H1 (cell line): ENCODE data around the gene FGD6.
"Not testable (repeated sequence)": the region's sequence is repeated elsewhere in the genome, so short reads cannot be mapped to it uniquely, and the experiment has no call there.

ENCODE experiments used
- ATF3 ChIP-seq: IDR thresholded peaks from 2 replicates; pipeline ENCODE4 v1.6.1; 2011; ENCODE audit warnings: low read depth, mild to moderate bottlenecking, low read length; ENCODE audit not compliant: insufficient read depth
- CHD2 ChIP-seq: IDR thresholded peaks from 2 replicates; pipeline ENCODE4 v1.6.1; 2012; ENCODE audit warnings: low read length, improper control_type of control experiment
- CTCF ChIP-seq, 3 experiments: IDR thresholded peaks; 1 replicate in 2 of 3; 2 replicates in 1 of 3; pipeline versions ENCODE4 v1.5.1 to v1.6.1; 2011; ENCODE audit warnings: low read length in 3 of 3, mild to moderate bottlenecking in 3 of 3, inconsistent platforms in 2 of 3, low read depth in 1 of 3, moderate library complexity in 1 of 3; ENCODE audit not compliant: insufficient read depth in 1 of 3; ENCODE audit errors: control extremely low read depth in 1 of 3
- EGR1 ChIP-seq: IDR thresholded peaks from 2 replicates; pipeline ENCODE4 v1.6.1; 2011; ENCODE audit warnings: low read depth, low read length, borderline replicate concordance
- POLR2A ChIP-seq, 2 experiments: IDR thresholded peaks; 1 replicate in 1 of 2; 2 replicates in 1 of 2; pipeline ENCODE4 v1.6.1; 2011; ENCODE audit warnings: low read depth in 2 of 2, low read length in 2 of 2, mild to moderate bottlenecking in 2 of 2; ENCODE audit errors: control extremely low read depth in 1 of 2
- POLR2AphosphoS5 ChIP-seq: IDR thresholded peaks from 2 replicates; pipeline ENCODE4 v1.6.1; 2011; ENCODE audit warnings: low read depth, low read length
- RFX5 ChIP-seq: IDR thresholded peaks from 2 replicates; pipeline ENCODE4 v1.6.1; 2011; ENCODE audit warnings: low read depth, low read length, improper control_type of control experiment, borderline replicate concordance
- RXRA ChIP-seq: IDR thresholded peaks from 2 replicates; pipeline ENCODE4 v1.6.1; 2011; ENCODE audit warnings: low read depth, mild to moderate bottlenecking, low read length, moderate library complexity; ENCODE audit not compliant: insufficient read depth
- SIX5 ChIP-seq: IDR thresholded peaks from 2 replicates; pipeline ENCODE4 v1.6.1; 2011; ENCODE audit warnings: mild to moderate bottlenecking, low read depth, low read length
- SP1 ChIP-seq: IDR thresholded peaks from 2 replicates; pipeline ENCODE4 v1.6.1; 2011; ENCODE audit warnings: low read depth, low read length

- not testable (repeated sequence) for TF ChIP-seq RXRA; RFX5; SIX5; CTCF (IDR thresholded peaks at IDR 0.05; ENCODE audit: control extremely low read depth in 1 of 3, insufficient read depth in 1 of 3, low read depth in 1 of 3, low read length in 3 of 3); EGR1; POLR2AphosphoS5; SP1; CHD2; ATF3; POLR2A (IDR thresholded peaks at IDR 0.05; ENCODE audit: control extremely low read depth in 1 of 2, low read depth in 2 of 2, low read length in 2 of 2)
Observed at GRCh38 chr12:95101957-95102356, 115.3 kb downstream of the FGD6 start.
